DOHH2 (cell line): ENCODE measurements around the gene KRT82.

Source experiments
- EZH2phosphoT487 ChIP-seq: fragments of 200-600 bp; sonication (generic); IDR thresholded peaks from 2 replicates; pipeline ENCODE4 v1.6.1; 2017; ENCODE audit warnings: borderline replicate concordance, mild to moderate bottlenecking, antibody characterized with exemption, low read length, moderate library complexity, mixed read lengths
- TF ChIP-seq, protein P1 (sequence below): fragments of 200-600 bp; sonication (generic); IDR thresholded peaks from one replicate; pipeline ENCODE4 v1.5.1; 2014; ENCODE audit warnings: antibody characterized with exemption, mild to moderate bottlenecking, low read depth, low read length; ENCODE audit not compliant: poor library complexity, severe bottlenecking

DNA sequence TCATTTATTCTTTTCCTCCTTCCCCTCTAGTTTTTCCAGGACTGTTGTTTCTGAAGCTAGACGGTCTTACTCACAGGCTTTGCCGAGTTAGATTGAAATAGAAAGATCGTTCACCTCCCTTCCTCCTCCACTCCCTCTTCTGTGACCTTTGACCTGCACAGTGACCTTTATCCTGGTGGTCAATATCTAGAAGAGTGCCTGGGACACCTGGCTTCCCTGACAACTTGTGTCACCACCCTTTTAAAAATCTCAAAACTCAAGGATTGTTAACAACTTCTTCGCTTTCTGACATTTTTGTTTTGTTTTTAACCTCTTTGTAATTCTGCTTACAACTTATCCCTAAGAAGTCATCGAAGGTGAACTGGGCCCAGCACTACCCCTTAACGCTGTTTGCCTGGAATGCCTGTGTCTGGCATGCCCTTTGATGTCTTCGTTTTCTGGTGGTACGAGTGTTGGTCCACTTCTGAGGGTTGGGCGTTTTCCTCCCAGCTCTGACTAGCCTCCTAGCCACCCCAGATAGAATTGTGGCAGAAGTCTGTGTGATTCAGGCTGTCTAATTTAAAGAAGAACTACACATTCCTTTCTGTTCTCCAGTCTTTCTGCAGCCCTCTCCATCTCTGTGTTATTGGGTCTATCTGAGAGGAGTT lies 30.8 kb upstream of the KRT82 start:
- TF ChIP-seq, protein P1, sequence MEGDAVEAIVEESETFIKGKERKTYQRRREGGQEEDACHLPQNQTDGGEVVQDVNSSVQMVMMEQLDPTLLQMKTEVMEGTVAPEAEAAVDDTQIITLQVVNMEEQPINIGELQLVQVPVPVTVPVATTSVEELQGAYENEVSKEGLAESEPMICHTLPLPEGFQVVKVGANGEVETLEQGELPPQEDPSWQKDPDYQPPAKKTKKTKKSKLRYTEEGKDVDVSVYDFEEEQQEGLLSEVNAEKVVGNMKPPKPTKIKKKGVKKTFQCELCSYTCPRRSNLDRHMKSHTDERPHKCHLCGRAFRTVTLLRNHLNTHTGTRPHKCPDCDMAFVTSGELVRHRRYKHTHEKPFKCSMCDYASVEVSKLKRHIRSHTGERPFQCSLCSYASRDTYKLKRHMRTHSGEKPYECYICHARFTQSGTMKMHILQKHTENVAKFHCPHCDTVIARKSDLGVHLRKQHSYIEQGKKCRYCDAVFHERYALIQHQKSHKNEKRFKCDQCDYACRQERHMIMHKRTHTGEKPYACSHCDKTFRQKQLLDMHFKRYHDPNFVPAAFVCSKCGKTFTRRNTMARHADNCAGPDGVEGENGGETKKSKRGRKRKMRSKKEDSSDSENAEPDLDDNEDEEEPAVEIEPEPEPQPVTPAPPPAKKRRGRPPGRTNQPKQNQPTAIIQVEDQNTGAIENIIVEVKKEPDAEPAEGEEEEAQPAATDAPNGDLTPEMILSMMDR = no peak
- TF ChIP-seq EZH2phosphoT487 = no peak
